ENCODE data around the gene EIF2D.
"Not testable (repeated sequence)": the region's sequence is repeated elsewhere in the genome, so short reads cannot be mapped to it uniquely, and the experiment has no call there.

Gene EIF2D

DNA sequence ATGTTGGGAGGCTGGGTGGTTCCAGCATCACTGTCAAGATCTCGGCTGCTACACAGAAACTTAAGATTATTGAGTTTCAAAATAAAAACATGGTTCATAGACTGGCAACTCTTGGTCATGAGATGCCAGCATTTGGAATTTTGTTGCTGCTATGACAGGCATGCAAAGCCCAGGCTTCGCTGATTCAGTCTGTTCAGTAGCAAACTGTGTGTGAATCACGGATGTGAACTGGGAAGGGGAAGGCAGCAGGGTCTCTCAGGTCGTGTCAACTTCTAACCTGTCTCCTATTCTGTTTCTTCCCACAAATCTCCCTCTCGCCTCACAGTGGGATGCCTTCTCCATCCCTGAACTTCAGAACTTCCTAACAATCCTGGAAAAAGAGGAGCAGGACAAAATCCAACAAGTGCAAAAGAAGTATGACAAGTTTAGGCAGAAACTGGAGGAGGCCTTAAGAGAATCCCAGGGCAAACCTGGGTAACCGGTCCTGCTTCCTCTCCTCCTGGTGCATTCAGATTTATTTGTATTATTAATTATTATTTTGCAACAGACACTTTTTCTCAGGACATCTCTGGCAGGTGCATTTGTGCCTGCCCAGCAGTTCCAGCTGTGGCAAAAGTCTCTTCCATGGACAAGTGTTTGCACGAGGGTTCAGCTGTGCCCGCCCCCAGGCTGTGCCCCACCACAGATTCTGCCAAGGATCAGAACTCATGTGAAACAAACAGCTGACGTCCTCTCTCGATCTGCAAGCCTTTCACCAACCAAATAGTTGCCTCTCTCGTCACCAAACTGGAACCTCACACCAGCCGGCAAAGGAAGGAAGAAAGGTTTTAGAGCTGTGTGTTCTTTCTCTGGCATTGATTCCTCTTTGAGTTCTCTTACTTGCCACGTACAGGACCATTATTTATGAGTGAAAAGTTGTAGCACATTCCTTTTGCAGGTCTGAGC lies 25.5 kb downstream of the EIF2D start:
- DNase-seq = no peak

DNA sequence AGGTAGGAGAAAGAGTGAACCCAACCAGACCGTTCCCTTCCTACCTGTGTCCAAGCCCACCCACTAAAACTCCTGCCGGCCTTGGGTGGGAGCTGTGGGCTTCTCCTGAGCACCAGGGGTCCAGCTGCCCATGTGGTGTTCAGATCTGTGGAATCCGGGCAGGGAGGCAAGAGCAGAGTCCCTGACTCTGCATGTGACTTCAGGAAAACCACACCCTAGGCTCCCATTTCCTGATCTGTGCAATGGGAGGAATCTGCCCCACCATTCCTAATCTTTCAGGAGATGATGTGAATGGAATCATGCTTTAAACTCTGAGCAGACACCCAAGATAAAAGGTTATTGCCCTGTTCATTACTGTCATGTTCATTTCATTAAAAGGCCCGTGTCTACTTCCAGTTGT lies 27.6 kb downstream of the EIF2D start:
- no peak for DNase-seq

DNA sequence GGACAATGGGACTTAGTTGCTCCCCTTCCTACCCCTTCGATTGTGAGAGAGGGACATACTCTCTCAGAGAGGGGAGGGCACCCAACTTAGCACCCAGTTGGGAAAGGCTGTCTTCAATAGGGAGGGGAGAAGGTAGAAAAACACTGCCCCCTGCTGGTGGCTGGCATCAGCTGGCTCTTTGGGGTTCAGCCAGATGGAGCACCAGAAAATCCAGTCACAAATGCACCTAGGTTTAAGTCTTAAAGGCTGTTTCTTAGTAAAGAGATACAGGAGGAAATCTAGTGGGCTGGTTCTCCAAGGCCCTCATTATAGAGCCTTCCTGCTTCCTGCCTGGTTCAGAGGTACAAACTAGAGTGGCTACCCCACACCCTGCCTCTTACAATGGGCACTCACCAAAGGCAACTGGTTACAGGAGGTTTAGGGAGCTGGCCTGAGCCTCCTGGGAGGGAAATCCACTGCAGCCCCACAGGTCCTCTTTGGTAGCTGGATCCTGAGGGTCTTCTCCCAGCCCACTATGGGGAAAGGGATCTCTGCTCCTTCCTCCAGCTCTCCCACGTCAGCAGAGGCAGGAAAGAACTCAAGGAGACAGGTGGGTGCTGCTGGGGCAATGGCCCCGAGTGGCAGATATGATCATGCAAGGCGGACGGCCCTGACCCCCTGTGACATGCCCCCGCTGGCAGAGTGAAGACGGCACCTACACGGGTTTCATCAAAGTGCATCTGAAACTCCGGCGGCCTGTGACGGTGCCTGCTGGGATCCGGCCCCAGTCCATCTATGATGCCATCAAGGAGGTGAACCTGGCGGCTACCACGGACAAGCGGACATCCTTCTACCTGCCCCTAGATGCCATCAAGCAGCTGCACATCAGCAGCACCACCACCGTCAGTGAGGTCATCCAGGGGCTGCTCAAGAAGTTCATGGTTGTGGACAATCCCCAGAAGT lies 28.3 kb downstream of the EIF2D start:
- DNase-seq = peak; percentile 87

DNA sequence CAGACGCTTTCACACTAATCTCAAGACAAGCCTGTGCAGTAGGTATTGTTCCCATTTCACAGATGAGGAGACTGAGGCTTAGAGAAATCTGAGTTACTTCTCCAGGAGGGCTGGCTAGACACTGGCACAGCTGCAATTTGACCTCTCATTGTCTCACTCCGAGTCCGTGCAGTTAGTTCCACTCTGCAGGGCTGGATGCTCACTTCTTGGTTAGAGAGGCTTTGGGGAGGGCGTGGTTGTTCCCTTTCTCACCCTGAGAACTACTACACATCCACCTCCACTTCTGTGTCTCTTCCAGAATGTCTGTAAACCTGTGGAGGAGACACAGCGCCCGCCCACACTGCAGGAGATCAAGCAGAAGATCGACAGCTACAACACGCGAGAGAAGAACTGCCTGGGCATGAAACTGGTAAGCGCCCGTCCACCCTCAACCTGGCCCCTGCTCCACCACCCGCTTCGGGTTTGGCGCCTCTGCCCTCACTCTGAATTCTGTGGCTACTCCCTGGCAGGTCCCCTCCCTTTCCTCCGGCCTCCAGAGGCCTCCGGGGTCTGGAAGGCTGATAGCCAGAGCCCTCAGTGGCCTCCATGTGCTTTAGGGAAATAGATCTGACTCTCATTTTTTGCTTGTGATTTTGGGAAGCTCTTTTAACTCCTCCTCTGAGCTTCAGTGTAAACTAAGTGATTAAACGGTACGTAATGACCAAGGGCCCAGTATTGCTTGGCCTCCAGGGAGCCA lies 29.1 kb downstream of the EIF2D start:
- DNase-seq = peak; percentile 37

DNA sequence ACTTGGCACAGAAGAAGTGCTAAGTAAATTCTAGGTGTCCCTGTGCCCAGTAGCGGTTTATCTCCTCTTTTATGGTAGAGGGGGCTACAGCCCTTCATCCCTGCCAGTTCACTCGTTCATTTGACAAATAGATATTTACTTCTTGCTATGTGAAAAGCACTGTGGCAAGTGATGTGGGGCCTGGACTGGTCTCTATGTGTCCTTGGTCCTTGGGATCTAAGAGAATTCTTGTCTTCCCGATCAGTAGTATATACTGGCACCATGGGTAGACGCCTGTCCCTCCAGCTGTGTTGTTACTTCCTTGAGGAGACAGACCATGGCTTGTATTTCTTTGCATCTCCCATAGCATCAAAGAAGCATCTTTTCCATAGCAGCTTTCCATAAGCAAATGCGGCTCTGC lies 29.7 kb downstream of the EIF2D start:
- no peak for DNase-seq

DNA sequence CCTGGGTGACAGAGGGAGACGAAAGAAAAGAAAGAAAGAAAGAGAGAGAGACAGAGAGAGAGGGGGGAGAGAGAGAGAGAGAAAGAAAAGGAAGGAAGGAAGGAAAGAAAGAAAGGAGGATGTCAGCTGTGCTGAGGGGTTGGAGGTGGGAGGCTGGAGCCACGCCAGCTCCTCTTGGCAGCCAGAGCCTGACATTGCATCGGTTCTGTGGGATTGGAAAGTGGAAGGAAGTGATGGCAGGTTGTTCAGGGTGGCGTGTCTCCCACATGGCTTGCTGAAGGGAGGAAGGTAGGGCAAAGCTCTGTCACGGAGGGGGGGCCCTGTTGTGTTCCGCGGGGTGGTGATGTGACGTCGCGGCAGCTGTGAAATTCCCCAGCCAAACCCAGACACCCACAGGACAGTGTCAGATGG lies 30.7 kb downstream of the EIF2D start:
- DNase-seq = peak; percentile 54

DNA sequence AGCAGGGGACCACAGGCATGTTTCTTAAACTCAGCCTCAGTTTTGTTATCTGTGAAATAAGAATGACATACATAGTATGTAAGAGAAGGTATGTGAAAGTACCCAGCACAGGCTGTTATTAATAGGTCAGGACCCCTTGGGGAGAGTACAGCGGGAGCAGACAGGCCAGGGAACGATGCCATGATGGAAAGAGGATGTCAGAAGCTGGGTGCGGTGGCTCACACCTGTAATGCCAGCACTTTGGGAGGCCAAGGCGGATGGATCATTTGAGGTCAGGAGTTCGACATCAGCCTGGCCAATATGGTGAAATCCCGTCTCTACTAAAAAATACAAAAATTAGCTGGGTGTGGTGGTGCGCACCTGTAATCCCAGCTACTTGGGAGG lies 31.2 kb downstream of the EIF2D start:
- DNase-seq = not testable (repeated sequence)

DNA sequence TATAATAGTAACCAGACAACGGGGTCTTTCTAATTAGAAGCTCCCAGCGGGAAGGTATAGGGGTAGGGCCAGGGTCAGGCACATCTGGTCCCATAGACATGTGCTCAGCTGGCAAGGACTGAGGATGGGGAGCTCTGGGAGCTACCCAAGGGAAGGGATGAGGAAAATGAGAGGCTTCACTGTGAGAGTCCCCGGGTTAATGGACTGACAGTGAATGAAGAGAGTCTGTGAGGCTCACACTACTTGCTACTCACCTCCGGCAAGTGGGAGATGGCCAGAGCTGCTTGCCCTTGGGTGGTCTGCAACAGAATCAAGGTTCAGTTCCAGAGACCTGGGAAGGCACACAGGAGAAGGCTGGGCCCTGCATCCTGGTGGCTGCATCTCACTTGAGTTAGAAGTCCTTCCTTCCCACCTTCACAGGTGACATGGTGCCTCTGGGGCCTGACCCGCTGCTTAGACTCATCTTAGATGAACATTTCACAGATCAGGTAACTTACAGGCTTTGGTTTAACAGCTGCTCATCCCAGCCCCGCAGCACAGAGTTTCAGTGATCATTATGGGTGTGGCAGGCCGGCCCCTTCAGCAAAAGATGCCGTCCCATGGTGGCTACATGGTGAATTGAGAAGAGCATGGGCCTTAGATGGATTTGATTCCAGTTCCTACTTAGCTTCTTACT lies 31.7 kb downstream of the EIF2D start:
- no peak for DNase-seq

DNA sequence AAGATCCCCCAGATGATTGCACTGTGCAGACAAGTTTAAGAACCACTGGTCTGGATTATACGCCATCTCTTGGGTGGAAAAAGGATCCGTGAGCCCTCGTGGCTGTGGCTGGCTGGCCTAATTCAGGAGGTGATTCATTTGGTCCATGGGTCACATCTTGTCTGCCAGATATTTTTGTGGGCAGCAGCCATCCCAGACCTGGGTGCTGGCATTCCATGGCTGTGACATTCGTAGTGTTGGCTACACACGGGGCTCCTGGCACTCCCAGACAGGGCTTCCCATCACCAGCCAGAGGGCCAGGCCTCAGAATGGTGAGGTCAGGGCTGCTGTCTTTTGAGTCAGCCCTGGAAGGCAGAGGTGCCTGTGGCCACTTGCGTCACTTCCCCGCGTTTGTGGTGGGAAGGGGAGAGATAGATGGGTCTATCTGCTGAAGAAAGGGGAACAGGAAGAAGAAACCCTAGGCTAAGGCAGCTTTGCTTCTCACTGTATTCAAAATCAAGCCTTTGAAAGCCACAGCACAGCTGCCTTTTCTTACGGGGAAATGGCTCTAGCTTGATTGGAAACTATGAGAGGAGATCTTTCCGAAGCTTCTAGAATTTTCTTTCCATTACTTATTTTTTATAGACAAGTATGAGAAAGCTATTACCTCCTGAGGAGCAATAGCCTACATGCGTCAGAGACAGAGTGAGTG lies 32.4 kb downstream of the EIF2D start:
- peak; percentile 97 for DNase-seq

DNA sequence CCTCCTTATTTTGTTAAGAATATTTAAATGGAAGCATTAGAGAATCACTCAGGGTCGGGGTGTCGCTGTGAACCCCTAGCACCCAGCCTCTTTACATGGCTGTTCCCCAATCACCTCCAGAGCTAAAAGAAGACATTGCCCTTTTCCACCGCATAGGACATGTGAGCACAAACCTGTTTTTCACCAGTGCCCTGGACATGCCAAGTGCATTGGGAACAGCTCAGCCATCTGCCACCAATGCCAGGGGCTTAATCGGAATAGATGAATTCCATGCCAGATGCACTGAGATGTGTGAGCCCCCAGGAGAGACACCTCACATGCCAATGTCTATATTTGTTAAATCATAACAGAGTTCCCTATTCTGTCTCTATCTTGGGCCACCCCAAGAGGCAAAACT lies 33.3 kb downstream of the EIF2D start:
- DNase-seq = no peak

DNA sequence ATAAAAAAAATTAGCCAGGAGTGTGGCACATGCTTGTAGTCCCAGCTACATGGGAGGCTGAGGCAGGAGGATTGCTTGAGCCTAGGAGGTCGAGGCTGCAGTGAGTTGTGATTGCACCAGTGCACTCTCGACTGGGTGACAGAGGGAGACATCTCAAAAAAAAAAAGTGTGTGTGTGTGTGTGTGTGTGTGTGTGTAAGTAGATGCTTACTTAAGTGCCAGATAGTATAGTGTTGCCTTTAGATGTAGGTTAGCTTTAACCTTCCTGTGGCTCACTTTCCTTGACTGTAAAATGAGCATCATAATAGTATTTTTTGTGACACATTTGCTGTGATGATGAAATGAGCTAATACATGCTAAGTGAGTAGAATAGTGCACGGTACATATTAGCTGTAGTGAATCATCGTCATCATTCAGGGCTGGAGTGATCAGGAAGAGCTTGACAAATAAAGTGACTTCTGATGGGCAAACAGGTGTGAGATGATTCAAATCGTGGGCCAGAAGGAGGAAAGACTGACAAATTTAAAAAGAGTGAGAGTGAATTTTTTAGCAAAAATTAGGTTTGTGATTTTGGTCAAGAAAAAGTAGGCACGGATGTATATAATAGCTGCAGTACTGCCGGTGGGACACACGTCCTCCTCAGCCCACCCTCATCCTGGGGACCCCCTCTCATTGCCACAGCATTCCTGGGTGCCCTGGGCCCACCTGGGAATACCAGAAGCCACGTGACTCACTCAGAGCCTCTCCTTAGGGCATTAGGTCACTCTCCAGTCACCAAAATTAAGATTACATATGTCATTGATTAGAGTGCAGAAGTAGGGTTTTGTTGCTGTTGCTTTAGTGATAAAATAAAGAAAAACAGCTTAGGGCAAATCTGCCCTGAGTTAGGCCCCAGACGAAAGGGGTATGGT lies 33.9 kb downstream of the EIF2D start:
- DNase-seq = peak; percentile 92

DNA sequence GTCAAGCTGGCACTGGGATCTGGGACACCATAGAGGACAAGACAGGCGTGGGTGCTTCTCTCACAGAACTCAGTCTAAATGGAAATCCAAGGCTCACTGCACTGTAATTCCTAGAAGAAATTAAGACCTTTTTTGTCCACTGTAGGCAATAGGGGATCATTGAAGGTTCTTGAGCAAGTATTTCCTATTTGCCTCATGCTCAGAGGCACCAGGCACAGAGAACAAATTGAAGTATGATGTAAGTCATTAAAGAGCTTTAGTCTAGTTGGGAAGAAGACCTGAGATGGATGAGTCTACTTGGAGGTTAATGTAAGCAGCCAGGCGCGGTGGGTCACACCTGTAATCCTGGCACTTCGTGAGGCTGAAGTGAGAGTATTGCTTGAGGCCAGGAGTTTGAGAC lies 34.6 kb downstream of the EIF2D start:
- DNase-seq = no peak

DNA sequence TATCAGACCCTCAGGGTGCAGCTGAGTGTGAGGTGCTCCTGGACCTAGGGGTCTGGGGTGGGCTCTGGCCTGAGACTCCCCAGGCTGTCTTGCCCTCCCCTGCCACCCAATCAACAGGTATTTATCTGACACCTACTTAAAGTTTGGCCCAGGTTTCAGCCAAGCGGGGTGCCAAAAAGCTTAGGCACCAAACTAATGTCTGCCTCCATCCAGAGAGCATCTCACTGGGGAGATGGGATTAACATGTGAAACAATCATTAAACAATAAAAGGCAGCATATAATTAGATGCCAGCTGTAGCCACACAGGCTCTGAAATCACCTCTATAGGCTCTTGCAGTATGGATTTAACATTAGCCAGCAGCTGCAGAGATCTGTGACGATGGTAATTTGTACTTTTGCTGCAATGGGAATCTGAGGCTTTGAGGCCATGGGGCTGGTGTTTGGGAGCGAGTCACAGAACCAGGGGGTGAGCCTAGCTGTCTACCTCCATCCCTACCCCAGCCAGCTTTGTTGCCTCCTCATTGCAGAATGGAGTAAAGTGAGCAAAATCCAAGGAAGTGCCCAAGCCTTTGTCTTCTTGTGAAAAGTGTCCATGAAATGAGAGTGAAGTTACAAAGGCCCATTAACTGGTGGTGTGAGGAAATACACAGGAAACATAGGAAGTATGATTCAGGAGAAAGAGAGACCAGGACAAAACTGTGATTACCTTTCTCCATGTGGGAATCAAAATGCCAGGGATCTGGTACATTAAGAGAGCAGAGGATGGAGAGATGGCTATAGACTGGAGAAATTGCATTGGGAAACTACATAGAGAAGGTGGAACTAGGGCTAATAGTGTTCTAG lies 36.1 kb downstream of the EIF2D start:
- DNase-seq = no peak

DNA sequence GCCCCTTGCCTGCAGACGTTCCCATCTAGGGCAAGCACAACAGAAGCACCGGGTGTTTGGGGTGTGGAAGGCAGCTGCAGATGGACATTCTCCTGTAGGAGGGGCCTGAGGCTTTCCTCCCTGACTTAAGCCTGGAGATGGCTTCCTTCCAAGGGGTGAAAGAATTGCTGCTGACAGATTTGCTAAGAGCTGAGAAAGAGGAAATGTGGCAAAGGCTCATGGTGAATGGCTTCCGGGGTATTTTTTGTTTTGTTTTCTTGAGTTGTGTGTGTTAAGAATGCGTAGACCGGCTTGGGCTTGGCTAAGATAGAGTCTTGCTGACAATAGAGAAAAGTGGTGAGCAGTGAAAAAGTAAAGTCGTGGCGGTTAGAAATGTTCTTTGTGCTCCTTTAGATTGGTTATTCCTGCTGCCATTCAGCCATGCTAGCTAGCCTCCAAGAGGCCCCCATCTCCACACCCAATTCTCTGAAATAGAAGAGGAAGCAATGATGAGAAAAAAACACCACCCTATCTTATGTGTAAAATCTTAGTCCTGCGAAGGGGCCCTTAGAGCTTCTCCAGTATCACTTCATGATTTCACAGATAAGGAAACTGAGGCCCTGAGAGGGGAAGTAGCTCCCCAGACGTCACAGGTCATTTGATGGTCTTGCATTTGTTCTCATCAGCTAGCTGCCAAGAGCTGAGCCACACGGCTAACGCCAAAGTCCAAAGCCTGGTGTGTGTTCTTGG lies 36.9 kb downstream of the EIF2D start:
- peak; percentile 83 for DNase-seq

DNA sequence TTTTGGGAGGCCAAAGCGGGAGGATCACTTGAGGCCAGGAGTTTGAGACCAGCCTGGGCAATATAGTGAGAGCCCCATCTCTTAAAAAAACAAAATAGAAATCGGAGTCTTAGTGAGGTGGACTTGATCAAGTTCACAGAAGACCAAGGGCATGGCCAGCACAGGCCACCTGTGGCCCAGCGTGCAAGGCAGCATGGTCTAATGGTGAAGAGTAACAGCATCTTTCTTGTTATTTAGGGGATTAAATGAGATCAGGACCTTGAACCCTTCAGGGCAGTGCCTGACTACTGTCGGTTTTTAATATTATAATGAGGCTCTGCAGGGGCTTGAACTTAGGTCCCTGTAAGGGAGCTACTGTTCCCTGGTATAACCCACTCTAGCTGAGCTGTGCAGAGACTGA lies 38.5 kb downstream of the EIF2D start:
- DNase-seq = no peak

DNA sequence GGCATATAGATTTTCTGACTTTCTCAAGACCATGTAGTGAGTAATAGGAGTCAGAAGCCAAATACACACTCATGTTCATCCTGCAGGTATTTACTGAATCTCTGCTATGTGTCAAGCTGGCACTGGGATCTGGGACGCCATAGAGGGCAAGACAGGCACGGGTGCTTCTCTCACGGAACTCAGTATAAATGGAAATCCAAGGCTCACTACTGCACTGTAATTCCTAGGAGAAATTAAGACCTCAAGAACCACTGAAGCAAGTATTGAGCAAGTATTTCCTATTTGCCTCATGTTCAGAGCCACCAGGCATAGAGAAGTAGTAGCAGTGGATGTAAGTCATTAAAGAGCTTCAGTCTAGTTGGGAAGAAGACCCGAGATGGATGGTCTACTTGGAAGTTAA lies 38.9 kb downstream of the EIF2D start:
- DNase-seq = no peak

DNA sequence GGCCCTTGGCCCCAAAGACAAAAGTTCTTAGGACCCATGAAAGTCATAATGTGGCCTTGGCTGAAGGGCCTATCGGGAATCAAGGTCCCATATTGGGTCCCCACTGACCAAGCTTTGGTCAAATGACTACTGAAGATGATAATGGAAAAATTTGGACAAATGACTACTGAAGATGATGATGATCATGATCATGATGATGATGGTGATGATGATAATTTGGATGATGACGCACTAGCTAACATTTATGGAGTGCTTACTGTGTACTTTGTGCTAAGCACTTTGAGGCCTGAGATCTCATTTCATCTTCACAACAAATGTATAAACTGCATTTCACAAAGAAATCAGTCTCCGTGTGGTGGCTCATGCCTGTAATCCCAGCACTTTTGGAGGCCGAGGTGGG lies 39.4 kb downstream of the EIF2D start:
- DNase-seq = no peak

DNA sequence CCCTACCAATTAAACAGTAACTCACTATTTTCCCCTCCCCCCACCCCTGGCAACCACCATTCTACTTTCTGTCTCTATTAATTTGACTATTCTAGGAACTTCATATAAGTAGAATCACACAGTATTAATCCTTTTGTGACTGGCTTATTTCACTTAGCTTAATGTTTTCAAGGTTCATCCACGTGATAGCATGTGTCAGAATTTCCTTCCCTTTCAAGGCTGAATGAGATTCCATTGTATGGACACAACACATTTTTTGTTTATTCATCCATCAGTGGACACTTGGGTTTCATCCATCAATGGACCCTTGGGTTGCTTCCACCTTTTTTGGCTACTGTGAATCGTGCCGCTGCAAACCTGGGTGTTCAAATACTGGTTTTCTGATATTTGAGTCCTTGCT lies 41.7 kb downstream of the EIF2D start:
- DNase-seq = no peak

DNA sequence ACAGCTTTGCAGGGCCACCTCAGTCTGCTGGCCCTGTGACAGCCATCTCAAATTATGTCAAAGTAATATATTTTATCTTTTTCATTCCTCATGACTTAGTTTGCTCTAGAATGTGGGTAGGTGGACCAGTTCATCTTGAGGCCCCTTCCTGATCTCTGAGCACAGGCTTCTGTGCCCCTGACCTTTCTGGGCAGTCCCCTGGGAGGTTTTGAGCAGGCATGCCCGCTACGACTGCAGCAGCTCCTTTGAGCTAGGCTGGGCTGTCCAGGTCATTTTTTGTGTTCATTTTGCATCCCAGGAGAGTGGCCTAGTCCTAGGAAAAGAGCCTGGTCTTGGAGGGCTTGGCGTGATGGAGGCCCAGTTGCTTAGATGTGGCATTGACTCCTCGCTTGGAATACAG lies 42.7 kb downstream of the EIF2D start:
- DNase-seq = no peak
